CD14-positive monocyte (primary cell): ENCODE results near the gene PRKCA. TPM values are rescaled to one million over a fixed set of nuclear protein-coding genes. Genes with fewer than 3 reads are reported as not detected.

Experiments used
- DNase-seq, 3 donors: peaks; one replicate each; pipeline ENCODE4 v3.0.0-alpha.2; 2011 to 2022
- H2AFZ ChIP-seq: 2 replicates; pipeline ENCODE4 v1.6.0; 2012; ENCODE audit warnings: mild to moderate bottlenecking, low read depth, low read length, inconsistent platforms; ENCODE audit not compliant: insufficient read depth, poor library complexity, severe bottlenecking
- H3K27ac ChIP-seq, 2 donors: 1 replicate in 1 of 2; 2 replicates in 1 of 2; pipeline ENCODE4 v1.5.1; 2012 to 2013; ENCODE audit warnings: low read length in 2 of 2, control low read depth in 1 of 2, inconsistent platforms in 1 of 2, low read depth in 1 of 2, mild to moderate bottlenecking in 1 of 2
- H3K27me3 ChIP-seq, 2 donors: one replicate each; pipeline versions ENCODE4 v1.6.0 to v1.6.1; 2011 to 2013; ENCODE audit warnings: low read length in 2 of 2; ENCODE audit not compliant: control insufficient read depth in 2 of 2, insufficient read depth in 2 of 2
- H3K36me3 ChIP-seq, 2 donors: replicated peaks in 1 of 2; 1 replicate in 1 of 2; 2 replicates in 1 of 2; pipeline versions ENCODE4 v1.5.1 to v1.6.1; 2012 to 2013; ENCODE audit warnings: low read length in 2 of 2, control low read depth in 1 of 2, inconsistent platforms in 1 of 2, mild to moderate bottlenecking in 1 of 2; ENCODE audit not compliant: insufficient read depth in 2 of 2, control insufficient read depth in 1 of 2
- H3K4me1 ChIP-seq, 2 donors: 1 replicate in 1 of 2; 2 replicates in 1 of 2; pipeline versions ENCODE4 v1.5.1 to v1.6.1; 2012 to 2013; ENCODE audit warnings: low read length in 2 of 2, control low read depth in 1 of 2, inconsistent platforms in 1 of 2, mild to moderate bottlenecking in 1 of 2, moderate library complexity in 1 of 2; ENCODE audit not compliant: insufficient read depth in 2 of 2, control insufficient read depth in 1 of 2
- H3K4me2 ChIP-seq: replicated peaks from 2 replicates; pipeline ENCODE3; 2012; ENCODE audit warnings: low read length, moderate library complexity, mild to moderate bottlenecking; ENCODE audit not compliant: poor library complexity, severe bottlenecking; ENCODE audit errors: extremely low read depth
- H3K4me3 ChIP-seq, 3 experiments: fragments of 200-600 bp in 1 of 3; sonication (generic) in 1 of 3; replicated peaks in 1 of 3; 1 replicate in 2 of 3; 2 replicates in 1 of 3; pipeline ENCODE4 v1.5.1; 2011 to 2013; ENCODE audit warnings: low read length in 3 of 3, mild to moderate bottlenecking in 3 of 3, control low read depth in 2 of 3, low read depth in 2 of 3, inconsistent platforms in 1 of 3, moderate library complexity in 1 of 3
- H3K79me2 ChIP-seq: 2 replicates; pipeline ENCODE4 v1.6.0; 2012; ENCODE audit warnings: mild to moderate bottlenecking, control low read depth, inconsistent platforms, low read length, moderate library complexity; ENCODE audit not compliant: insufficient read depth
- H3K9ac ChIP-seq: 2 replicates; pipeline ENCODE4 v1.6.0; 2017; ENCODE audit warnings: low read length, mild to moderate bottlenecking; ENCODE audit not compliant: insufficient read depth, poor library complexity, severe bottlenecking
- H3K9me3 ChIP-seq, 2 donors: replicated peaks in 1 of 2; 1 replicate in 1 of 2; 2 replicates in 1 of 2; pipeline versions ENCODE4 v1.5.1 to v1.6.1; 2012 to 2013; ENCODE audit warnings: low read length in 2 of 2, control low read depth in 1 of 2; ENCODE audit not compliant: control insufficient read depth in 1 of 2, insufficient read depth in 1 of 2
- H4K20me1 ChIP-seq: 2 replicates; pipeline ENCODE4 v1.6.0; 2012; ENCODE audit warnings: mild to moderate bottlenecking, low read length, control low read depth, moderate library complexity; ENCODE audit not compliant: insufficient read depth
- H3K27ac Mint-ChIP-seq, 7 donors: one replicate each; pipeline ENCODE4 v1.8.0; 2020; ENCODE audit warnings: mild to moderate bottlenecking in 7 of 7, mixed read lengths in 7 of 7, moderate library complexity in 6 of 7, inconsistent platforms in 2 of 7
- H3K27me3 Mint-ChIP-seq, 3 donors: one replicate each; pipeline ENCODE4 v1.8.0; 2021 to 2022; ENCODE audit warnings: low read depth in 3 of 3, mild to moderate bottlenecking in 3 of 3, mixed read lengths in 3 of 3, moderate library complexity in 3 of 3, inconsistent platforms in 1 of 3
- H3K36me3 Mint-ChIP-seq, 2 donors: one replicate each; pipeline ENCODE4 v1.8.0; 2020; ENCODE audit warnings: mixed read lengths in 2 of 2, inconsistent platforms in 1 of 2, mild to moderate bottlenecking in 1 of 2
- H3K4me1 Mint-ChIP-seq: one replicate; pipeline ENCODE4 v1.8.0; 2020; ENCODE audit warnings: mild to moderate bottlenecking, mixed read lengths
- H3K4me3 Mint-ChIP-seq, 2 donors: one replicate each; pipeline ENCODE4 v1.8.0; 2020; ENCODE audit warnings: mild to moderate bottlenecking in 2 of 2, mixed read lengths in 2 of 2, moderate library complexity in 1 of 2
- H3K9me3 Mint-ChIP-seq, 7 donors: one replicate each; pipeline ENCODE4 v1.8.0; 2020 to 2022; ENCODE audit warnings: mixed read lengths in 7 of 7, mild to moderate bottlenecking in 6 of 7, moderate library complexity in 6 of 7, inconsistent platforms in 2 of 7
- CTCF ChIP-seq: fragments of 200-600 bp; IDR thresholded peaks from one replicate; pipeline ENCODE4 v1.8.0; 2022; ENCODE audit warnings: antibody characterized with exemption, mild to moderate bottlenecking
- WGBS: methylation state at CpG from one replicate; pipeline ENCODE4 v1.1.5; 2013; ENCODE audit warnings: missing lambda C conversion rate; ENCODE audit not compliant: insufficient coverage; 5-methylcytosine and 5-hydroxymethylcytosine counted together
- intact Hi-C, 2 donors: fragments of 100-400 bp; cut with micrococcal nuclease; formaldehyde crosslinking; loops; one replicate each; pipeline versions ENCODE4 v1.15.0 to v1.15.1; 2023
- polyA plus RNA-seq, 3 donors: library from polyadenylated mRNA; depleted of rRNA in 1 of 3; unstranded in 2 of 3; stranded (reverse) in 1 of 3; fragments of 300-500 nt in 2 of 3; fragments of >200 nt in 1 of 3; fragmentation: Illumina TruSeq in 2 of 3; gene quantifications; 1 replicate in 2 of 3; 2 replicates in 1 of 3; pipeline ENCODE4 v1.2.3, GENCODE V29; 2012 to 2021

PRKCA gene
- polyA plus RNA-seq, 3 donors = 0.22 to 7.1 (median 0.30) TPM

GRCh38 chr17:66531851-66532295 lies 229.5 kb downstream of the PRKCA start:
- Histone ChIP-seq H3K4me3 (no peak overlapping the region), H3K4me1 (no peaks in the 10 kb centered on the region), H4K20me1 (no peaks in the 10 kb centered on the region), H2AFZ (no peak overlapping the region), H3K27ac (no peak overlapping the region), H3K4me2 (no peak overlapping the region), H3K9me3 (no peaks in the 10 kb centered on the region), H3K79me2 (no peaks in the 10 kb centered on the region), H3K27me3 (no peaks in the 10 kb centered on the region), H3K9ac (no peak overlapping the region), H3K36me3 (peaks cover 0 to 9% of the 10 kb centered on the region in 2 donors)
- WGBS = 75% methylated on average over 3 of the region's 5 CpGs
- Mint-ChIP-seq H3K9me3 (peaks cover 0 to 2% (median 0%) of the 10 kb centered on the region in 7 donors), H3K4me3 (no peak overlapping the region), H3K4me1 (peaks cover 2% of the 10 kb centered on the region), H3K27ac (no peak overlapping the region), H3K27me3 (no peaks in the 10 kb centered on the region), H3K36me3 (peaks cover 7 to 24% of the 10 kb centered on the region in 2 donors)
- no peak for TF ChIP-seq CTCF
- no peak for DNase-seq
- intact Hi-C loops = no loop called here

DNA sequence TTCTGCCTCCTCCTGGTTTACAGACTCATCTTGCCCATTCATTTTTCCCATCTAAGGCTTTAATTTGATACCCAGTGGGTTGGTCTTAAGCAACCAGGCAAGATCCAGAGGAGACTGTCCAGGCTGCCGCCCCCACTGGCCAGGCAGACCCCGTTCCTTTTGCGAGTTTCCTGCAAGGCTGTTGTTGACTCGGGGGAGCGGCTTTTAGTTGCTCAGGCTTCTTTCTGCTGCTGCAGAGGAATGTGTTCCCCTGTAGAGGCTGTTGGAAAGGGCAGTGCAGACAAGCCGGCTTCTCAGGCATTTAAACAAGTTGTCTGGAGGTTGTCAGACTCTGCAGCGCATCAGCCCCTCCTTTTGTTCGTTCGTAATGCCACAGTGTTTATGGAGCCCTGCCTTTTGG lies 231.2 kb downstream of the PRKCA start:
- Mint-ChIP-seq H3K4me1 (peaks cover 19% of the 10 kb centered on the region), H3K9me3 (no peaks in the 10 kb centered on the region), H3K4me3 (no peak overlapping the region), H3K36me3 (peaks cover 5 to 24% of the 10 kb centered on the region in 2 donors), H3K27me3 (no peaks in the 10 kb centered on the region), H3K27ac (no peak overlapping the region)
- Histone ChIP-seq H3K27me3 (no peaks in the 10 kb centered on the region), H3K9me3 (no peaks in the 10 kb centered on the region), H3K4me3 (no peak overlapping the region), H3K4me1 (peaks cover 0 to 9% of the 10 kb centered on the region in 2 donors), H3K36me3 (peaks cover 0 to 9% of the 10 kb centered on the region in 2 donors), H3K27ac (no peak overlapping the region), H3K79me2 (no peaks in the 10 kb centered on the region), H2AFZ (no peak overlapping the region), H4K20me1 (peaks cover 4% of the 10 kb centered on the region), H3K9ac (no peak overlapping the region), H3K4me2 (no peak overlapping the region)
- intact Hi-C loops = no loop called here
- no peak for TF ChIP-seq CTCF
- WGBS = 95% methylated on average over 9 of the region's 9 CpGs
- DNase-seq = no peak
